B cell (primary cell): Measurements from ENCODE around the gene BCL11A. TPM values are rescaled to one million over a fixed set of nuclear protein-coding genes. Genes with fewer than 3 reads are reported as not detected.

Experiments used
- ATAC-seq: fragments of 200-7000 bp; cut with Tn5 transposase; one replicate; pipeline ENCODE4 v1.10.0; 2021; ENCODE audit warnings: low read depth, mild to moderate bottlenecking, moderate number of reproducible peaks, moderate library complexity
- CTCF ChIA-PET: fragments of 350-600 bp; sonication (Branson Sonifier 250); formaldehyde crosslinking; loops from one replicate; lab custom pipeline; 2021; ENCODE audit warnings: antibody characterized with exemption, inconsistent platforms; lab: Charles Lee
- POLR2A ChIA-PET: fragments of 350-600 bp; sonication (Branson Sonifier 250); formaldehyde crosslinking; loops from one replicate; lab custom pipeline; 2021; ENCODE audit warnings: antibody characterized with exemption; lab: Charles Lee
- DNase-seq: peaks from one replicate; pipeline ENCODE4 v3.0.0; 2013
- H2AFZ ChIP-seq: 2 replicates; pipeline ENCODE4 v1.6.1; 2012; ENCODE audit warnings: mild to moderate bottlenecking, low read depth, low read length; ENCODE audit not compliant: insufficient read depth, poor library complexity, severe bottlenecking
- H3K27ac ChIP-seq, 2 donors: 1 replicate in 1 of 2; 2 replicates in 1 of 2; pipeline ENCODE4 v1.5.1; 2012 to 2013; ENCODE audit warnings: low read length in 2 of 2, mild to moderate bottlenecking in 2 of 2, moderate library complexity in 1 of 2
- H3K27me3 ChIP-seq, 4 experiments: fragments of 200-600 bp in 1 of 4; sonication (generic) in 1 of 4; replicated peaks in 1 of 4; 1 replicate in 2 of 4; 2 replicates in 2 of 4; pipeline versions ENCODE4 v1.6.1 to v1.7.0; 2013 to 2016; ENCODE audit warnings: low read length in 3 of 4, mild to moderate bottlenecking in 2 of 4, mixed read lengths in 1 of 4, moderate library complexity in 1 of 4; ENCODE audit not compliant: insufficient read depth in 4 of 4, control insufficient read depth in 3 of 4; ENCODE audit errors: control extremely low read depth in 1 of 4
- H3K36me3 ChIP-seq, 2 experiments: replicated peaks in 1 of 2; 1 replicate in 1 of 2; 2 replicates in 1 of 2; pipeline versions ENCODE4 v1.6.1 to v1.7.1; 2013; ENCODE audit warnings: low read length in 1 of 2; ENCODE audit not compliant: insufficient read depth in 2 of 2, control insufficient read depth in 1 of 2; ENCODE audit errors: control extremely low read depth in 1 of 2, extremely low read depth in 1 of 2
- H3K4me1 ChIP-seq, 2 donors: fragments of 200-600 bp in 1 of 2; sonication (generic) in 1 of 2; 1 replicate in 1 of 2; 2 replicates in 1 of 2; pipeline versions ENCODE4 v1.5.1 to v1.6.1; 2013 to 2017; ENCODE audit warnings: low read length in 2 of 2; ENCODE audit not compliant: control insufficient read depth in 2 of 2, insufficient read depth in 2 of 2
- H3K4me2 ChIP-seq: replicated peaks from 2 replicates; pipeline ENCODE3; 2012; ENCODE audit warnings: mild to moderate bottlenecking, low read depth, low read length; ENCODE audit not compliant: poor library complexity, severe bottlenecking
- H3K4me3 ChIP-seq, 5 experiments: fragments of 200-600 bp in 1 of 5; sonication (generic) in 1 of 5; 1 replicate in 3 of 5; 2 replicates in 2 of 5; pipeline versions ENCODE4 v1.5.1 to v1.7.0; 2011 to 2016; ENCODE audit warnings: low read length in 4 of 5, mild to moderate bottlenecking in 4 of 5, low read depth in 2 of 5, control low read depth in 1 of 5, moderate library complexity in 1 of 5; ENCODE audit not compliant: insufficient read depth in 1 of 5; ENCODE audit errors: control extremely low read depth in 1 of 5, extremely low read depth in 1 of 5
- H3K79me2 ChIP-seq: fragments of 200-600 bp; sonication (generic); one replicate; pipeline ENCODE4 v1.6.0; 2016; ENCODE audit warnings: low read length; ENCODE audit not compliant: control insufficient read depth, insufficient read depth
- H3K9ac ChIP-seq: fragments of 200-600 bp; sonication (generic); 2 replicates; pipeline ENCODE4 v1.6.1; 2017; ENCODE audit warnings: mild to moderate bottlenecking, low read length, moderate library complexity
- H3K9me3 ChIP-seq, 3 donors: one replicate each; pipeline versions ENCODE4 v1.6.1 to v1.7.1; 2013; ENCODE audit warnings: low read length in 2 of 3; ENCODE audit not compliant: control insufficient read depth in 2 of 3, insufficient read depth in 1 of 3; ENCODE audit errors: control extremely low read depth in 1 of 3
- H4K20me1 ChIP-seq: 2 replicates; pipeline ENCODE4 v1.6.0; 2012; ENCODE audit warnings: mild to moderate bottlenecking, low read length; ENCODE audit not compliant: insufficient read depth, control insufficient read depth, poor library complexity, severe bottlenecking
- H3K27ac Mint-ChIP-seq: one replicate; pipeline ENCODE4 v1.8.0; 2021; ENCODE audit warnings: mixed read lengths
- H3K27me3 Mint-ChIP-seq: one replicate; pipeline ENCODE4 v1.8.0; 2021; ENCODE audit warnings: mixed read lengths
- H3K4me1 Mint-ChIP-seq: one replicate; pipeline ENCODE4 v1.8.0; 2021; ENCODE audit warnings: mixed read lengths
- H3K4me3 Mint-ChIP-seq: one replicate; pipeline ENCODE4 v1.8.0; 2021; ENCODE audit warnings: mixed read lengths
- H3K9me3 Mint-ChIP-seq: one replicate; pipeline ENCODE4 v1.8.0; 2022; ENCODE audit warnings: mixed read lengths; ENCODE audit not compliant: insufficient read depth
- EZH2 ChIP-seq: IDR thresholded peaks from 2 replicates; pipeline ENCODE4 v1.6.1; 2012; ENCODE audit warnings: borderline replicate concordance, low read depth, mild to moderate bottlenecking, moderate library complexity, low read length; ENCODE audit not compliant: insufficient read depth, poor library complexity, severe bottlenecking
- WGBS: methylation state at CpG from one replicate; pipeline ENCODE4 v1.1.5; 2013; ENCODE audit warnings: missing lambda C conversion rate; ENCODE audit not compliant: insufficient coverage; 5-methylcytosine and 5-hydroxymethylcytosine counted together
- intact Hi-C: fragments of 100-400 bp; cut with micrococcal nuclease; formaldehyde crosslinking; loops from one replicate; pipeline ENCODE4 v1.10.0; 2022
- polyA plus RNA-seq: library from polyadenylated mRNA; depleted of rRNA; stranded (reverse); fragments of >200 nt; gene quantifications from 2 replicates; pipeline ENCODE4 v1.2.3, GENCODE V29; 2012
- total RNA-seq, 2 donors: library from RNA; stranded (reverse); fragments of 120-200 nt in 1 of 2; gene quantifications; 1 replicate in 1 of 2; 2 replicates in 1 of 2; pipeline versions ENCODE4 v1.2.3 to v1.2.4, GENCODE V29; 2013 to 2022
- TF ChIP-seq, protein P1 (sequence below): fragments of 200-600 bp; IDR thresholded peaks from one replicate; pipeline ENCODE4 v1.8.0; 2022; ENCODE audit warnings: antibody characterized with exemption, mild to moderate bottlenecking

Gene BCL11A
- total and polyA plus RNA-seq, 2 donors (not counting 1 experiment from before 2014, with no cell fraction given), result 81.8 to 383 TPM

DNA sequence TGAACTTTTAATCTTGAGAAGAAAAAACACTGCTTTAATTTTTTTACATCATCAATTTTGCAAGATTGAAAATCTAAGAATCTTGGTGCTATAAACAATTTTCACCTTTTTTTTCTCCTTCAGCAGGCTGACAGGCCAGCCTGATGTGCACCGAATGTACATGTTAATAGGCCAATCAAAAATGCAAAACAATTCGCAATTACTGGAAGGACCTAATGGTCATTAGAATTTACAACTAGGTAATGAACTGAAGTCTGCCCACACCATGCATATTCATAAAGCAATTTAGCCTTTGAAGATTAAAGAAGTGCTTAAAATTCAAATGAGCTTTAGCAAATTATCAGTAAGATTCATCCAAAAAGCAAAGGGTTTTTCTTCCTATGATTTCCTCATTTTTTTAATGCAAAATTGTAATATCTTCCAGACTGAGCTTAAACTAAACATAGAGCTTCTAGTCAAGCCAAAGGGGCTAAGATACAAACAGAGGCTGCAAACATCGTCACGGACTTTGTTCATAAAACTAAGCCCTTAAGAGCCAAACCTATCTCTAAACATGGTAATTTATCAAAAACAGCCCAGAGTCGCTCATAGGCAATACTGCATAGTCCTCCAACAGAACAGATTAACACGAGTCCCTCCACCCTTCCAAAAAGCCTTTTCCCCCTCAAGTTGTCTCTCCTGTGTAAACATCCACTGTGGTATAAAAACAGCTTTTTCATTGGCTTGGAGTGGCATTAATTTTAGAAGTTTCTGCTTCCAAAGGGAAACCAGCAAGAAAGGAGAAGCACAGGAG, 18.4 kb downstream of the BCL11A start:
- Histone ChIP-seq H3K4me3 (peak overlapping the region in 1 of 5 experiments; percentile 13), H3K27ac (peak overlapping the region in 1 of 2 donors; percentile 80), H3K27me3 (no peaks in the 10 kb centered on the region), H3K9me3 (no peaks in the 10 kb centered on the region), H3K9ac (peak overlapping the region; percentile 37), H3K79me2 (peaks cover 100% of the 10 kb centered on the region), H2AFZ (no peak overlapping the region), H4K20me1 (peaks cover 89% of the 10 kb centered on the region), H3K4me1 (peaks cover 89 to 99% of the 10 kb centered on the region in 2 donors), H3K4me2 (peak overlapping the region; percentile 69), H3K36me3 (peaks cover 1 to 69% of the 10 kb centered on the region in 2 experiments)
- TF ChIP-seq, protein P1, sequence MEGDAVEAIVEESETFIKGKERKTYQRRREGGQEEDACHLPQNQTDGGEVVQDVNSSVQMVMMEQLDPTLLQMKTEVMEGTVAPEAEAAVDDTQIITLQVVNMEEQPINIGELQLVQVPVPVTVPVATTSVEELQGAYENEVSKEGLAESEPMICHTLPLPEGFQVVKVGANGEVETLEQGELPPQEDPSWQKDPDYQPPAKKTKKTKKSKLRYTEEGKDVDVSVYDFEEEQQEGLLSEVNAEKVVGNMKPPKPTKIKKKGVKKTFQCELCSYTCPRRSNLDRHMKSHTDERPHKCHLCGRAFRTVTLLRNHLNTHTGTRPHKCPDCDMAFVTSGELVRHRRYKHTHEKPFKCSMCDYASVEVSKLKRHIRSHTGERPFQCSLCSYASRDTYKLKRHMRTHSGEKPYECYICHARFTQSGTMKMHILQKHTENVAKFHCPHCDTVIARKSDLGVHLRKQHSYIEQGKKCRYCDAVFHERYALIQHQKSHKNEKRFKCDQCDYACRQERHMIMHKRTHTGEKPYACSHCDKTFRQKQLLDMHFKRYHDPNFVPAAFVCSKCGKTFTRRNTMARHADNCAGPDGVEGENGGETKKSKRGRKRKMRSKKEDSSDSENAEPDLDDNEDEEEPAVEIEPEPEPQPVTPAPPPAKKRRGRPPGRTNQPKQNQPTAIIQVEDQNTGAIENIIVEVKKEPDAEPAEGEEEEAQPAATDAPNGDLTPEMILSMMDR, result no peak
- TF ChIP-seq EZH2, result no peak
- H3K27ac Mint-ChIP-seq, result peak overlapping the region; percentile 69
- H3K4me1 Mint-ChIP-seq, result peaks cover 90% of the 10 kb centered on the region
- intact Hi-C loops, result loop anchor here (1.0 to 5.0 kb wide), 2 partner anchors 8 to 88 kb away; no protein-coding TSS in a partner anchor
- DNase-seq, result no peak
- ATAC-seq, result no peak
- CTCF ChIA-PET, result interaction anchor here (0.7 to 1.8 kb wide), 11 partner anchors 11 to 49 kb away, joined by 3 to 6 read pairs (median 3); no protein-coding TSS in a partner anchor
- 86% methylated on average over 3 of the region's 6 CpGs for WGBS
- H3K9me3 Mint-ChIP-seq, result no peaks in the 10 kb centered on the region
- POLR2A ChIA-PET, result interaction anchor here (0.7 to 1.1 kb wide), 4 partner anchors 8 to 19 kb away, joined by 3 to 6 read pairs (median 3); partner anchors contain the start of gene BCL11A
- H3K27me3 Mint-ChIP-seq, result no peaks in the 10 kb centered on the region
- peak overlapping the region; percentile 79 for H3K4me3 Mint-ChIP-seq
